GM19455 (cell line): Measurements from ENCODE around the gene C1QL3.

Source experiments
- ATAC-seq: cut with Tn5 transposase; IDR thresholded peaks from one replicate; pipeline ENCODE4 v1.9.1; 2021; ENCODE audit not compliant: unreplicated experiment

Gene C1QL3

DNA sequence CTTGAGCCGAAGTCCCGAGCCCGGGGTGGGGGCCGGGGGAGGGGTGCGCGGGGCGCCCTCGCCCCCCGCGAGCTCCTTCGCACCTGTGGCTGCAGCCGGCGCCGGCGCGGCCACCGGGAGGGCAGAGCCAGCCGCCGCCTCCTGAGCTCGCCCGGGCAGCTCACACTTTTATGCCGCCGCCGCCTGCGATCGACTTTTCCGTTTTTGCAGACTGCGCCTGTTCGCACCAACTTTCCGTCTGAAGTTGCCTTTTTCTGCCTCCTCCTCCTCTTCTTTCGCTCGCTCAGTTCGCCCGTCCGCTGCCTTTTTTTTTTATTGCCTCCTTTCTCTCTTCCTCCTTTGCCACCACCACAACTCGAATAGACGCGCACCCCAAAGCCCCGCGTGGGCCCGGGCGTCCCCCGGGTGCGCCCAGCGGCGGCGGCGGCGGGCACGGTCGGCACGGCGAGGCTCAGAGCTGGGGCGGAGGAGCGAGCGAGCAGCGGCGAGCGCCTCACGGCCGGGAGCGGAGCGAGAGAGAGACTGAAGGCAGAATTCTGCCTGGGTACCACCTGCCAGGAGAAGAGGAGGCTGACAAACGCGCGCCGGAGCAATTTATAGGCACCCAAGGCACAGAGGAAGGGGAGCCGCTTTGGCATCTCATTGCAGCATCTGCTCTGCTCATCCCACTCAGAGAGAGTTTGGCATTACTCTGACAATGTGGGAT, at the start of gene C1QL3:
C1QL3 (minus strand) TSS at position 569 of the 706 bp plus-strand sequence. CDS start 814 bp downstream, outside the sequence.
- ATAC-seq: peak; percentile 29

- peak; percentile 83 for ATAC-seq
Measured at GRCh38 chr10:16570731-16571130, 49.1 kb upstream of the C1QL3 start.

GRCh38 chr10:16566202-16566805, 44.6 kb upstream of the C1QL3 start:
- ATAC-seq: no peak

DNA sequence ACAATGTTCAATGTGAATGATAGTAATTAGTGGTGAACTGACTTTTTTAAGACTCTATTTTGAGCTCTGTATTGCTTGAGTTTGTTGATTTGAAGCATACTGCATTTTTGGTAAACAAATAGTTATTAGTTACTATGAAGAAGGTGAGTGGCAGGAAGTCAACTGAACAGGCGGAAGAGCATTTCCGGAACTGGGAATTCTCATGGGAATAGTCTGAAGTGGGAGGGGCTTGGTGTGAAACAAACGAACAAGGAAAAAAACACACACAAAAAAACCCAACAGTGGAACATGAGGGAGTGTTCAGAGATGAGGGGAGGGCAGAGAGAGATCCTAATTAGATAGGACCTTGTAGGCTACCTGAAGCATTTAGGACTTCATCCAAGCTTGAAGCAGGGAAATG, 43.9 kb upstream of the C1QL3 start:
- ATAC-seq: no peak

DNA sequence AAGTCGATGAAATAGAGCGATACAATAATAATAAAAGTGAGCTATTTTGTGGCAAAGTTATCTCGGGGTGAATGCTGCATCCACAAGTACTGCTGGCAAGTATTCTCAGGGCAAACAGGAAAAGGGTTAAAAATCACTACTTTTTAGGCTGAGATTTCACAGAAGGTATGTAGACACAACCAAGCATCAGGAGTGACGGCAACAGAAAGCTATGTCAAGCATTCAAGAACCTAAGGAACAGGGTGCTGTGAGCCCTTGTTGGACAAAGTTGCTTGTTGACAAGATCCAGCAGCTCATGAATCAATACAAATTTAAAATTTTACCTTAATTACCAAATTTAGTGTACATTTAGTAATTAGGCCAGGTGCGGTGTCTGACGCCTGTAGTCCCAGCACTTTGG, 41.2 kb upstream of the C1QL3 start:
- no peak for ATAC-seq

DNA sequence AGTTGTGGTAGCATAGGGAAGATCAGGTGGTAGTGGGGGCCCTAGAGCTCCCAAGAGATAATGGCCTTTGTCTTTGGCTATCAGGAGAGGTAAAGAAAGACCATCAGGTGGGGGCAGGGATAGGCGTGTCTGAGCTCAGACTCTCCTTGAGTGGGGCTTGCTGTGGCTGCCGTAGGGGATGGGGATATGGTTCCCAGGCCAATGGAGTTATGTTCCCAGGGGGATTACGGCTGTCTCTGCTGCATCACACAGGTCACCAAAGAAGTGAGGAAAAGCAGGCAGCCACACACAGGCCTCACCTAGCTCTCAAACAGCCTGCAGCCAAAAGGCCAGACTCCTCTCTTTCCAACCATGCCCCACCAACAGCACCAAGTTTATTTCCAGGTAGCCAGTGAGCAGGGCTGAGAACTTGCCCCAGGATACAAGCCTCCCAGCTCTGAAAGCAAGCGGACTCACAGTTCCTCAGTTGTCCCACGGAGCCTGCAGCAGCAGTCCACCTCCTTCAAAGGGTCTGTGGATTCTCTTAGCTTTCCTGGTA, 37.6 kb upstream of the C1QL3 start:
- no peak for ATAC-seq

GRCh38 chr10:16547973-16548372, 26.3 kb upstream of the C1QL3 start:
- ATAC-seq: no peak

- no peak for ATAC-seq
Measured at GRCh38 chr10:16545116-16545736, 23.5 kb upstream of the C1QL3 start.

DNA sequence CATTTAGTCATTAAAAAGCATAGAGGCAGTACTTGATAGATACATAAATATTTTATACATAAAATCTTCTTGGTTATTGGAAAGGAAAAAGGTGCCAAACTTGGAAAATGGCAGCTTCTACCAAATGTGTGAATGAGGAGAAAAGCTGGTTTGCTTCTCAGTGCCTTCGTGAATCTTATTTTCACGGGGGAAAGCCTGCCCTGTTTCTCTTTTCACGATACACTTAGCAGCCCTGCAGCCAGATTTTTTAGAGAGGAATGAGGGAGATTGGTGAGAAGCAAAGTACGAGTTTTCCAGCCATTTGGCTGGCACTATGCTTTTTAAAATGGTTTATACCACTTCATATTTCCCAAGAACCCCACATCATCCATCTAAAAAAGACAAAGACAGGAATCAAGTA, 22.9 kb upstream of the C1QL3 start:
- no peak for ATAC-seq

DNA sequence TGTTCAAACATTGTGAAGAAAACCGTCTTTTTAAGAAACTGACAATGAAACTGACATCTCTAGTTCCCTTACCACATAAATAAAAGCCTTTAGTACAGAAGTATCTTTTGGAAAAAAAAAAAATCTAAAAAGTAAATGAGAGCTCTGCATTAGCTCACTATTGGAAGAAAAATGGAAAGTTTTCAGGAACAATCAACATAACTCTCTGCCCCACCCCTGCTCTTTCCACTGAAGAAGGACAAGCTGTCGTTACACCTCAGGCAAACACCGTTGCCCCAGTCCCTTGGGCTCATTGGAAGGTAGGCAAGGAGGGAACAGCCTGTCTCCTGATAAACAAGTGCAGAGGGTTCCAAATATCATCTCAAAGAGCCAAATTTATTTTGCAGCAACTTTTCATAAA, 22.4 kb upstream of the C1QL3 start:
- no peak for ATAC-seq

- no peak for ATAC-seq
Measured at GRCh38 chr10:16536155-16536554, 14.5 kb upstream of the C1QL3 start.

- ATAC-seq: no peak
Measured at GRCh38 chr10:16529853-16530252, 8.2 kb upstream of the C1QL3 start.

DNA sequence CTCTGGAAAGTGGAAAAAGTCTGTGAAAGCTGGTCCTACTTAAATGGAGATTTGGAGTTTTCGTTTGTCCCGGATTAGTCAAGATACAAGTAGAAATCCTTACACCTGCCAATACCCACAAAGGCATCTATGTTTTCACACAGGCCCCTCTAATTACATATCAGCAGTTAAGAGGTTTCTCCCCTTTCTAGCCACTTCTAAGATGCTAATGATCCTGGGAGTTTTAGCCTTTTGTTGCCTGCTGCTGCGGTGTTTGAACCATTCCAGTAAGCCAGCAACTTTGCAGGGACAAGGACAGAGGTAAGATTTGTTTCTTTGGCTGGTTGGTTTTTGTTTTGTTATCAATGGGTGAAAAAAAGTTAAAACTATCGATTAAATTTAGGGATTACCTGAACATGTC, 5.8 kb upstream of the C1QL3 start:
- no peak for ATAC-seq

DNA sequence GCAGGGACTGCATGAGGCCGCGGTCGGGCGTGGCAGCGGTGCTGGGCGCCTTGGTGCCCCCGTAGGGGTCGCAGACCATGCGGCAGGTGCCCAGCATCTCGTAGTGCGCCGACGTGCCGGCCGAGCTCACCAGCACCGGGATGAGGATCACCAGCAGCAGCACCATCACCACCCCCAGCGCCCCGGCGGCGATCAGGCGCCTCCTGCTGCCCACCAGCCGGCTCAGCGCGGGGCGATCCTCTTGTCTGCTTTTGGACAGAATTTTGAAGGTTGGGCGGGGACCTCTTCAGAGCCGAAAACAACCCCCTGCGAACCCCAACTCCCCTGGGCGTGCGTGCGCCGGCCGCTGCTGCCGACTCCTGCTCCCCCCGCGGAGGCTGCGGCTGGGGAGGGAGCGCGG, 779 bp downstream of the C1QL3 start:
- ATAC-seq: peak; percentile 44

DNA sequence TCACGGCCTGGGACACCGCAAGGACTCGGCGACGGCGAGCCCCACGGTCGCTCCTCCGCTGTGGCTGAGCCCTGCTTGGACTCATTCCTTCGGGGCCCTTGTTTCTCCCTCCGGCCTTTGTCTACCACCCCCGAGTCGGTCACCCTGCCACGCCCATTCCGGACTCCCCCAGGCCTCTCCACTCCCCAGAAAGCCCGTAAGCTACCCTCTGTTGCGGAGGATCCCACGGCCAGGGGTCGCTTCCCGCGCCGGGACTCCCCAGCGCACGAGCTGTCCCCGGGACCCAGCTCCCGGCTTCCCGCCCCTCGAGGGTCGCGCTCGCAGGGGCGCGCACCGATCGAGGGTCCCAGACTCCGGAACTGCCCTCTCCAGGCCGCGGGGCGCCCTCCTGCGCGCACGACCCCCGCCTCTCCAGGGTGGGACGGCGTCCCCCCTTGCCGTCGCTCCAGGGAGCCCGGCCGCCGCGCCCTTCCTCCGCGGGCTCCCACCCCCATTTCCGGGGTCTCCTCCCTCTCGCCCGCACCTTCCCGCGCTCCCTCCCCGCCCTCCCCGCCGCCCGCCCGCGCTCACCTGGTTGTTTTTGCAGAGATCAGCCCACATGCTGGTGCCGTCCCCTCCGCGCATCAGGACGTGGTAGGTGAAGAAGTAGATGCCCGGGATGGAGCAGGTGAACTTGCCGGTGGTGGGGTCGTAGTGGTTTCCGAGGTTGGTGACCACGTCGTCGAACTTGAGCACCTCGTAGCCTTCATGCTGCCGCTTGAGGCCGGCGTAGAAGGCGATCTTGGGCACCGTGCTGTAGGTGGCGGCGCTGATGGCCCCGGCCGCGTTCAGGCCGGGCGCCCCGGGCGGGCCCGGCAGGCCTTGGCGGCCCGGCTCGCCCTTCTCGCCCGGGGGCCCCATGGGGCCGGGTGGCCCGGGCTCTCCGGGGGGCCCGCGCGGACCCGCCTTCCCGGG, 1.5 kb downstream of the C1QL3 start:
- peak; percentile 8 for ATAC-seq

DNA sequence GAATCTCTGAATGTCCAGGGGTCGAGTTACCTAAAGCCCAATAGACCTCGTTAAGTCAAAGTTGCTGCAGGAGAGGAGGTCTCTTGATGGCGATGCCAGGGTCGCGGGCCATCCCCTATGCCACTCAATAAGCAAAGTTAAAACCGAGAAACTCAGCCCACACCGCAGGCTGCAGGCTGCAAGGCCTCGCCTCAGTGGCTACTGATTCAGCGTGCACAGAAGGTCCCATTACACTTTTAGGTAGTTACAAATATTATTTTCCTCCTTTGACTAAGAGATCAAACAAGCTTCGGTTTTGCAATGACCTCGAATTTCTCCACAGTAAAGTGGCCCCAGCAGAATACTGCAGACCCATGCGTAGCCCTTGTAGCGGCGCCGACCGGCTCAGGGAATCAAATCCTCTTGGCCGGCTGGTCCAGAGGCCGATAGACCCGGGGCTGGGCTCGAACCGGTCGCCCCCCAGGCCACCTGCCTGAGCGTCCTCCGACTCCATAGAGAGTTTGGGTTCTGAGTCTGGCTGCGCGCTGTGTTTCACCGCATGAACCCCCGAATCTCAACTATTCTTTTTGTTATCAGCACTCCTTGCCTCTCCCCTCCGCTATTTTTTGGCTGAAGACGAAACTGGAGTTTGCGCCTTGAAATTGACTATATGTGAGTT, 2.3 kb downstream of the C1QL3 start:
- ATAC-seq: peak; percentile 56

GRCh38 chr10:16518822-16519221, 2.9 kb downstream of the C1QL3 start:
- ATAC-seq: peak; percentile 3

DNA sequence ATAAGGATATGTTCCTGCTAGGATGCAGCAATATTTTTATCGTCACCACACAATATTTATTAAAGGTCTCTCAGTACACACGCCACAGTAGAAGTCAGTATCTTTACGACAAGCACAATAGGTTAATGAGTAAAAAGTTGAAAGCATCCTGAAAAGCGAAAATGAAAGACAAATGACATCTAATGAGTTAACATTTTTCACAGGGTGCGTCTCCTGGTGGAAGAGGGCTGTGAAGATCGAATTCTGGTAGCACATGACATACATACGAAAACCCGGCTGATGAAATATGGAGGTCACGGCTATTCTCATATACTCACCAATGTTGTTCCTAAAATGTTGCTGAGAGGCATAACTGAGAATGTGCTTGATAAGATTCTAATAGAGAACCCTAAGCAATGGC, 10.8 kb downstream of the C1QL3 start:
- ATAC-seq: no peak

GRCh38 chr10:16509996-16510395, 11.7 kb downstream of the C1QL3 start:
- ATAC-seq: no peak

DNA sequence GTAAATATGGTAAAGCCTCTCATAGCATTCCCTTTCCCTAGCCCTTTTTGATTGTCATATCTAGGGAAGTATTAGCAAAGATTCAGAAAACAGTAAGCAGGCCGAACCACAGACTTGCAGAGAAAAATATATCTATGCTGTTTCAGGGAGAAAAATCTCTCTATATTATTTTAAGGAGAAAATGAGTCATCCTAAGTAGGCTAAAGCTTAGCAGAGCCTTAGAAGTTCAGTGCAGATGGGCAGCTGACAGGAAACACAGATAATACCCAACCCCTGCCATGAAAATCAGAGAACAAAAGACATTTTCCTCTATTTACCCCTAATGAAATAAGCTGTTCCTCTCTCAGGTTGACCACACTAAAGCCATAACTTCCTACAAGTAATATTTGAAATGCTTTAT, 16.5 kb downstream of the C1QL3 start:
- ATAC-seq: no peak
